Glutamatergic neuron (in vitro differentiated cells): ENCODE measurements around the gene CYP51A1. TPM values are rescaled to one million over a fixed set of nuclear protein-coding genes. Genes with fewer than 3 reads are reported as not detected.
"Not testable (repeated sequence)": the region's sequence is repeated elsewhere in the genome, so short reads cannot be mapped to it uniquely, and the experiment has no call there.

Experiments used
- DNase-seq: peaks from one replicate; pipeline ENCODE4 v3.0.0; 2022
- H3K27ac Mint-ChIP-seq: one replicate; pipeline ENCODE4 v1.8.0; 2020; ENCODE audit warnings: mild to moderate bottlenecking, mixed read lengths, inconsistent platforms; ENCODE audit not compliant: unreplicated experiment
- H3K27me3 Mint-ChIP-seq: one replicate; pipeline ENCODE4 v1.8.0; 2020; ENCODE audit warnings: mild to moderate bottlenecking, moderate library complexity, mixed read lengths, inconsistent platforms; ENCODE audit not compliant: unreplicated experiment
- H3K36me3 Mint-ChIP-seq: one replicate; pipeline ENCODE4 v1.8.0; 2020; ENCODE audit warnings: mild to moderate bottlenecking, mixed read lengths, inconsistent platforms; ENCODE audit not compliant: unreplicated experiment
- H3K4me1 Mint-ChIP-seq: one replicate; pipeline ENCODE4 v1.8.0; 2020; ENCODE audit warnings: mild to moderate bottlenecking, low read depth, mixed read lengths, inconsistent platforms; ENCODE audit not compliant: unreplicated experiment
- H3K4me3 Mint-ChIP-seq: one replicate; pipeline ENCODE4 v1.8.0; 2020; ENCODE audit warnings: mild to moderate bottlenecking, mixed read lengths, inconsistent platforms; ENCODE audit not compliant: unreplicated experiment
- H3K9me3 Mint-ChIP-seq: one replicate; pipeline ENCODE4 v1.8.0; 2020; ENCODE audit warnings: mild to moderate bottlenecking, moderate library complexity, mixed read lengths, inconsistent platforms; ENCODE audit not compliant: unreplicated experiment
- CTCF ChIP-seq: fragments of 200-600 bp; sonication (generic); IDR thresholded peaks from one replicate; pipeline ENCODE4 v1.5.0; 2021; ENCODE audit not compliant: partially characterized antibody, unreplicated experiment
- total RNA-seq: library from RNA; stranded (reverse); fragmentation: NEBNext Ultra II Directional; extraction: Animal tissue kit (Norgen Biotek cat#: 25700); gene quantifications from one replicate; pipeline ENCODE4 v1.2.1, GENCODE V29; 2021; ENCODE audit not compliant: unreplicated experiment

CYP51A1 gene
- total RNA-seq, 1 donor from 2014 or later = 207 TPM

- Mint-ChIP-seq H3K9me3 (peaks cover 2% of the 10 kb centered on the region), H3K4me1 (peaks cover 10% of the 10 kb centered on the region), H3K36me3 (peaks cover 22% of the 10 kb centered on the region), H3K27me3 (peaks cover 1% of the 10 kb centered on the region), H3K27ac (no peak overlapping the region), H3K4me3 (no peak overlapping the region)
- no peak for TF ChIP-seq CTCF
- no peak for DNase-seq
Observed at GRCh38 chr7:92116949-92117348, 17.3 kb downstream of the CYP51A1 start.

GRCh38 chr7:92115821-92116220, 18.5 kb downstream of the CYP51A1 start:
- peak overlapping the region; percentile 22 for H3K27ac Mint-ChIP-seq
- H3K36me3 Mint-ChIP-seq = peaks cover 15% of the 10 kb centered on the region
- H3K4me1 Mint-ChIP-seq = peaks cover 10% of the 10 kb centered on the region
- DNase-seq = no peak
- peaks cover 2% of the 10 kb centered on the region for H3K9me3 Mint-ChIP-seq
- no peak overlapping the region for H3K4me3 Mint-ChIP-seq
- TF ChIP-seq CTCF = no peak
- H3K27me3 Mint-ChIP-seq = peaks cover 1% of the 10 kb centered on the region

- no peak for DNase-seq
- H3K9me3 Mint-ChIP-seq = peaks cover 2% of the 10 kb centered on the region
- H3K4me1 Mint-ChIP-seq = peaks cover 3% of the 10 kb centered on the region
- H3K27me3 Mint-ChIP-seq = peaks cover 1% of the 10 kb centered on the region
- no peak for TF ChIP-seq CTCF
- H3K36me3 Mint-ChIP-seq = peaks cover 10% of the 10 kb centered on the region
- no peak overlapping the region for H3K4me3 Mint-ChIP-seq
- no peak overlapping the region for H3K27ac Mint-ChIP-seq
Observed at GRCh38 chr7:92110857-92111256, 23.4 kb downstream of the CYP51A1 start.

GRCh38 chr7:92108821-92109220, 25.5 kb downstream of the CYP51A1 start:
- DNase-seq = no peak
- Mint-ChIP-seq H3K27ac (no peak overlapping the region), H3K27me3 (peaks cover 1% of the 10 kb centered on the region), H3K4me3 (no peak overlapping the region), H3K9me3 (no peaks in the 10 kb centered on the region), H3K4me1 (no peaks in the 10 kb centered on the region), H3K36me3 (no peaks in the 10 kb centered on the region)
- TF ChIP-seq CTCF = no peak

- not testable (repeated sequence) for H3K9me3 Mint-ChIP-seq, H3K4me1 Mint-ChIP-seq, DNase-seq, H3K4me3 Mint-ChIP-seq, H3K27me3 Mint-ChIP-seq, H3K36me3 Mint-ChIP-seq, H3K27ac Mint-ChIP-seq
Observed at GRCh38 chr7:92102862-92103261, 31.4 kb downstream of the CYP51A1 start.

- H3K27me3 Mint-ChIP-seq = no peaks in the 10 kb centered on the region
- no peaks in the 10 kb centered on the region for H3K36me3 Mint-ChIP-seq
- no peak overlapping the region for H3K27ac Mint-ChIP-seq
- no peak for TF ChIP-seq CTCF
- H3K4me3 Mint-ChIP-seq = no peak overlapping the region
- no peaks in the 10 kb centered on the region for H3K9me3 Mint-ChIP-seq
- H3K4me1 Mint-ChIP-seq = no peaks in the 10 kb centered on the region
- DNase-seq = no peak
Observed at GRCh38 chr7:92100534-92100933, 33.7 kb downstream of the CYP51A1 start.
